AG09309 (cell line): ENCODE data around the gene RPTN.
"Not testable (repeated sequence)": the region's sequence is repeated elsewhere in the genome, so short reads cannot be mapped to it uniquely, and the experiment has no call there.

Source experiments
- DNase-seq: peaks from one replicate; pipeline ENCODE4 v3.0.0-alpha.2; 2010; ENCODE audit warnings: low read depth
- H3K4me3 ChIP-seq: 2 replicates; pipeline ENCODE4 v1.5.1; 2011; ENCODE audit warnings: mild to moderate bottlenecking, low read depth, low read length, moderate library complexity; ENCODE audit not compliant: control insufficient read depth
- CTCF ChIP-seq: IDR thresholded peaks from 2 replicates; pipeline ENCODE4 v1.5.1; 2011; ENCODE audit warnings: mild to moderate bottlenecking, low read depth, low read length, inconsistent platforms; ENCODE audit not compliant: insufficient read depth, control insufficient read depth; ENCODE audit errors: missing control alignments

The RPTN gene

GRCh38 chr1:152148981-152149380, 10.0 kb downstream of the RPTN start:
- TF ChIP-seq CTCF = no peak
- H3K4me3 ChIP-seq = no peak overlapping the region
- DNase-seq = no peak

- no peak for TF ChIP-seq CTCF
- no peak for DNase-seq
- H3K4me3 ChIP-seq = no peak overlapping the region
Observed at GRCh38 chr1:152148051-152148450, 11.0 kb downstream of the RPTN start.

- H3K4me3 ChIP-seq = no peak overlapping the region
- DNase-seq = no peak
- no peak for TF ChIP-seq CTCF
Observed at GRCh38 chr1:152145769-152146168, 13.3 kb downstream of the RPTN start.

- not testable (repeated sequence) for H3K4me3 ChIP-seq, DNase-seq
Observed at GRCh38 chr1:152144674-152145183, 14.3 kb downstream of the RPTN start.

- no peak for TF ChIP-seq CTCF
- DNase-seq = no peak
- no peak overlapping the region for H3K4me3 ChIP-seq
Observed at GRCh38 chr1:152143150-152143887, 15.7 kb downstream of the RPTN start.

GRCh38 chr1:152141971-152142584, 16.9 kb downstream of the RPTN start:
- DNase-seq = peak; percentile 23
- no peak overlapping the region for H3K4me3 ChIP-seq
- peak; percentile 88 for TF ChIP-seq CTCF

- no peak overlapping the region for H3K4me3 ChIP-seq
- DNase-seq = no peak
- TF ChIP-seq CTCF = no peak
Observed at GRCh38 chr1:152137215-152137614, 21.8 kb downstream of the RPTN start.
